Neuronal stem cell (in vitro differentiated cells): ENCODE data around the gene SPATS2L.

Experiments used
- DNase-seq: peaks from one replicate; pipeline ENCODE4 v3.0.0-alpha.2; 2013; ENCODE audit warnings: low spot score
- H2AFZ ChIP-seq: one replicate; pipeline ENCODE4 v1.6.1; 2013; ENCODE audit warnings: mild to moderate bottlenecking, low read length, inconsistent platforms
- H2AK5ac ChIP-seq: 2 replicates; pipeline ENCODE4 v1.6.1; 2013; ENCODE audit warnings: low read depth, mild to moderate bottlenecking, inconsistent platforms, low read length, moderate library complexity, mixed read lengths
- H2BK120ac ChIP-seq: 2 replicates; pipeline ENCODE4 v1.6.1; 2013; ENCODE audit warnings: low read depth, mild to moderate bottlenecking, inconsistent platforms, low read length, moderate library complexity, mixed read lengths
- H2BK12ac ChIP-seq: one replicate; pipeline ENCODE4 v1.6.1; 2013; ENCODE audit warnings: low read length, inconsistent platforms
- H2BK15ac ChIP-seq: 2 replicates; pipeline ENCODE4 v1.6.1; 2013; ENCODE audit warnings: mild to moderate bottlenecking, low read length, inconsistent platforms, mixed read lengths
- H2BK5ac ChIP-seq: one replicate; pipeline ENCODE4 v1.6.1; 2013; ENCODE audit warnings: inconsistent platforms, mild to moderate bottlenecking, low read length, moderate library complexity
- H3K14ac ChIP-seq: one replicate; pipeline ENCODE4 v1.6.1; 2013; ENCODE audit warnings: low read length, inconsistent platforms
- H3K18ac ChIP-seq: 2 replicates; pipeline ENCODE4 v1.6.1; 2013; ENCODE audit warnings: low read length, inconsistent platforms
- H3K23ac ChIP-seq: 2 replicates; pipeline ENCODE4 v1.6.1; 2013; ENCODE audit warnings: low read depth, mild to moderate bottlenecking, mixed read lengths, low read length, inconsistent platforms; ENCODE audit not compliant: poor library complexity
- H3K27ac ChIP-seq: replicated peaks from 3 replicates; pipeline ENCODE4 v1.5.1; 2013; ENCODE audit warnings: low read length, inconsistent platforms
- H3K27me3 ChIP-seq, 3 experiments: 2 replicates each; pipeline ENCODE4 v1.6.1; 2013; ENCODE audit warnings: low read length in 3 of 3, mild to moderate bottlenecking in 2 of 3, inconsistent platforms in 1 of 3, low read depth in 1 of 3, mixed read lengths in 1 of 3, moderate library complexity in 1 of 3; ENCODE audit not compliant: control insufficient read depth in 3 of 3, insufficient read depth in 3 of 3
- H3K36me3 ChIP-seq, 2 donors: replicated peaks in 1 of 2; 2 replicates each; pipeline ENCODE4 v1.6.1; 2013; ENCODE audit warnings: low read length in 2 of 2; ENCODE audit not compliant: control insufficient read depth in 2 of 2, insufficient read depth in 2 of 2
- H3K4ac ChIP-seq: 2 replicates; pipeline ENCODE4 v1.6.1; 2013; ENCODE audit warnings: inconsistent platforms, mild to moderate bottlenecking, low read length, moderate library complexity
- H3K4me1 ChIP-seq, 2 donors: 1 replicate in 1 of 2; 2 replicates in 1 of 2; pipeline ENCODE4 v1.6.1; 2013; ENCODE audit warnings: low read length in 2 of 2, low read depth in 1 of 2; ENCODE audit not compliant: control insufficient read depth in 2 of 2, insufficient read depth in 1 of 2
- H3K4me2 ChIP-seq: one replicate; pipeline ENCODE4 v1.6.1; 2013; ENCODE audit warnings: mild to moderate bottlenecking, low read length, inconsistent platforms; ENCODE audit not compliant: insufficient read depth, poor library complexity, severe bottlenecking
- H3K4me3 ChIP-seq, 2 donors: 2 replicates each; pipeline ENCODE4 v1.5.1; 2013; ENCODE audit warnings: low read length in 2 of 2, mild to moderate bottlenecking in 2 of 2, inconsistent platforms in 1 of 2, moderate library complexity in 1 of 2
- H3K79me1 ChIP-seq: one replicate; pipeline ENCODE4 v1.6.1; 2013; ENCODE audit warnings: low read depth, mild to moderate bottlenecking, inconsistent platforms, low read length, moderate library complexity
- H3K9ac ChIP-seq: one replicate; pipeline ENCODE4 v1.6.1; 2013; ENCODE audit warnings: mild to moderate bottlenecking, low read depth, low read length, inconsistent platforms; ENCODE audit not compliant: poor library complexity
- H3K9me3 ChIP-seq, 2 donors: replicated peaks in 1 of 2; 2 replicates each; pipeline versions ENCODE3 to v1.6.1; 2013; ENCODE audit warnings: low read length in 2 of 2, mild to moderate bottlenecking in 2 of 2, inconsistent platforms in 1 of 2, low read depth in 1 of 2, mixed read lengths in 1 of 2, moderate library complexity in 1 of 2; ENCODE audit not compliant: control insufficient read depth in 2 of 2, insufficient read depth in 1 of 2
- H4K8ac ChIP-seq: one replicate; pipeline ENCODE4 v1.6.1; 2013; ENCODE audit warnings: low read depth, mild to moderate bottlenecking, inconsistent platforms, low read length, moderate library complexity
- H4K91ac ChIP-seq: one replicate; pipeline ENCODE4 v1.6.1; 2013; ENCODE audit warnings: low read length, low read depth, mild to moderate bottlenecking, inconsistent platforms; ENCODE audit not compliant: poor library complexity
- WGBS, 2 donors: extraction: QIAGEN DNeasy Blood & Tissue Kit; methylation state at CpG; one replicate each; pipeline ENCODE4 v1.1.7; 2013; ENCODE audit warnings: missing lambda C conversion rate in 2 of 2, mixed read lengths in 1 of 2; ENCODE audit not compliant: insufficient read length in 2 of 2, insufficient replicate concordance in 1 of 2; ENCODE audit errors: extremely low coverage in 2 of 2; 5-methylcytosine and 5-hydroxymethylcytosine counted together

The SPATS2L gene

DNA sequence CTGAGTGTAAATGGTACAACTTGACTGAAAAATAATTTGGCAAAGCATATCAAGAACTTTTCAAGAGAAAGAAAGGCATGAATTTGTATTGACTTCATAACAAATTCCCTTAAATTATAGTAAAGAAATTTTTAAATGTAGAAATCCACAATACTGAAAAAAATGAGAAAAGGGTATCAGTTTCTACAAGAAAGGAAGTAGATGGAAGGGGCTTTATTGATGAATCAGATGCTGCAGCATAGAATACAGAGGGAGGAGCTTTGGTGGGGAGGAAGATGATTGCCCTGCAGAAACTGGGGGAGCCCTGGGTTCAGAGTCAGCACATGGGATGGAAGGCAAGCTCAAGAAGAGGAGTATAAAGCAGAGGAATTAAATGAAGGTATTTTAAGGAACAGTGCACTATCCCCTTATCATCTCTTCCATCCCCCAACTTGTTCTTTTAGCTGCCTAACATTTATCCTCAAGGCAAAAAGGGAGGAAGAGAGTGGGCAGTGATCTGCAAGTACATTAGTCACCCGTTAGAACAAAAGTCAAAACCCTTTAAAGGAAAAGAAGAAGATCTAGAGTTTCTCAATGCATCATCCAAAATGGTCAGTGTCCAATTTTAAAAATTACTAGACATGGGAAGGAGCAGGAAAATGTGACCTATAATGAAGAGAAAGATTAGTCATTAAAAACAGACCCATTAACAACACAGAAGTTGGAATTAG is 125.7 kb downstream of the SPATS2L start:
- Histone ChIP-seq H3K4me3 (no peak overlapping the region), H2AFZ (no peak overlapping the region), H3K27ac (no peak overlapping the region)

DNA sequence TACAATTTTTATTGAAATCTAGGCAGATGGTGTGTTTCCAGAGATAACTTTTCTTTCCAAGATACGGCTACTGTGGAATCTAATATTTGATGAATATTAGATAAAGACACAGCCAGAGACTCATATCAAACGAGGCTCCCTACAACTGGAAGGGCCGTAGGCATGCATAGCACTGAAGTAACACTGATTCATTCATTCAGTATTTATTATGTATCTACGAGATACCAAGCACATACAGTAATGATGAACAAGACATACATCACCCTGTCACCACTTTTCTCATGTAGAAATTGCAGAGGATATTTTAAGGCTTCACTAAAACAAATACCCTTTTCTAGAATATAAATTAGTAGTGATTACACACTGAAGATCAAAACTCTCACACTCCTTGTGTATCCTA is 128.9 kb downstream of the SPATS2L start:
- Histone ChIP-seq H2AFZ (no peak overlapping the region), H2BK15ac (no peak overlapping the region)
- WGBS, 2 donors: no CpG with 5 or more reads among the region's 4 CpGs

More for the DNA sequence above, 125.7 kb downstream of the SPATS2L start:
- no peaks in the 10 kb centered on the region for H3K4me1 ChIP-seq
- H4K8ac ChIP-seq: no peak overlapping the region
- no peak overlapping the region for H2BK120ac ChIP-seq
- no peak overlapping the region for H3K23ac ChIP-seq
- DNase-seq: no peak
- H2BK12ac ChIP-seq: no peak overlapping the region
- no peaks in the 10 kb centered on the region for H3K27me3 ChIP-seq
- H3K79me1 ChIP-seq: no peaks in the 10 kb centered on the region
- peaks cover 0 to 31% of the 10 kb centered on the region in 2 donors for H3K36me3 ChIP-seq
- no CpG with 5 or more reads among the region's 1 CpG for WGBS, 2 donors
- H3K4me2 ChIP-seq: no peak overlapping the region
- no peak overlapping the region for H2BK5ac ChIP-seq
- no peak overlapping the region for H2AK5ac ChIP-seq
- H4K91ac ChIP-seq: no peak overlapping the region
- H2BK15ac ChIP-seq: no peak overlapping the region
- no peak overlapping the region for H3K14ac ChIP-seq
- no peak overlapping the region for H3K4ac ChIP-seq
- H3K9me3 ChIP-seq: peaks cover 0 to 10% of the 10 kb centered on the region in 2 donors
- H3K9ac ChIP-seq: no peak overlapping the region
- H3K18ac ChIP-seq: no peak overlapping the region

DNA sequence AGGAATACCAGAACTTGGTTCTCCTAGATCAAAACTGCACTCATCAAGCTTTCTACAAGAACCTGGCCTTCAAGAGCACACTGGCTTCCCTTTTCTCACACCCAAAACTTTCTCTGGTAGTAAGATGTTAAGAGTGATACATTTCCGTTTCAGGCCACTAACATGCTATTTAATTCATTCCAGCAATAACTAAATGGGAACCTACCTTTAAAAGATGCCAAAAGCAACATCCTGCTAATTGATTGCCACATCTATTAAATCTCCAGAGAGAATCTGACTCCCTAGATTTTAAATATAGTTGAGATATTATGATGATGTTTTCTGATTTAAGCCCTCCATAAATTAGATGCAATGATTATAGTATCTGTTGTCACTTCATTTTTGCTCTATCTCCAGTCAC is 131.8 kb downstream of the SPATS2L start:
- Histone ChIP-seq H2BK120ac (no peak overlapping the region), H3K4ac (no peak overlapping the region), H2BK15ac (no peak overlapping the region), H2BK5ac (no peak overlapping the region), H2BK12ac (no peak overlapping the region), H4K8ac (no peak overlapping the region), H3K36me3 (peaks cover 0 to 62% of the 10 kb centered on the region in 2 donors), H3K4me1 (no peaks in the 10 kb centered on the region), H3K4me2 (no peak overlapping the region), H2AK5ac (no peak overlapping the region), H3K23ac (no peak overlapping the region), H3K14ac (no peak overlapping the region), H4K91ac (no peak overlapping the region), H3K79me1 (no peaks in the 10 kb centered on the region), H3K4me3 (no peak overlapping the region), H3K9me3 (peaks cover 0 to 15% of the 10 kb centered on the region in 2 donors), H3K27me3 (no peaks in the 10 kb centered on the region), H2AFZ (no peak overlapping the region), H3K27ac (no peak overlapping the region), H3K18ac (no peak overlapping the region), H3K9ac (no peak overlapping the region)
- DNase-seq: no peak
- WGBS, 2 donors: no CpG with 5 or more reads among the region's 1 CpG

More for the DNA sequence above, 128.9 kb downstream of the SPATS2L start:
- Histone ChIP-seq H3K9ac (no peak overlapping the region), H3K18ac (no peak overlapping the region), H3K4me3 (no peak overlapping the region), H3K36me3 (peaks cover 0 to 48% of the 10 kb centered on the region in 2 donors), H3K14ac (no peak overlapping the region), H4K91ac (no peak overlapping the region), H3K9me3 (peaks cover 0 to 15% of the 10 kb centered on the region in 2 donors), H3K79me1 (no peaks in the 10 kb centered on the region), H3K4me2 (no peak overlapping the region), H4K8ac (no peak overlapping the region), H3K23ac (no peak overlapping the region), H3K27me3 (no peaks in the 10 kb centered on the region), H3K4me1 (no peaks in the 10 kb centered on the region), H2BK12ac (no peak overlapping the region), H3K4ac (no peak overlapping the region), H2BK5ac (no peak overlapping the region), H2AK5ac (no peak overlapping the region), H3K27ac (no peak overlapping the region), H2BK120ac (no peak overlapping the region)
- DNase-seq: no peak

DNA sequence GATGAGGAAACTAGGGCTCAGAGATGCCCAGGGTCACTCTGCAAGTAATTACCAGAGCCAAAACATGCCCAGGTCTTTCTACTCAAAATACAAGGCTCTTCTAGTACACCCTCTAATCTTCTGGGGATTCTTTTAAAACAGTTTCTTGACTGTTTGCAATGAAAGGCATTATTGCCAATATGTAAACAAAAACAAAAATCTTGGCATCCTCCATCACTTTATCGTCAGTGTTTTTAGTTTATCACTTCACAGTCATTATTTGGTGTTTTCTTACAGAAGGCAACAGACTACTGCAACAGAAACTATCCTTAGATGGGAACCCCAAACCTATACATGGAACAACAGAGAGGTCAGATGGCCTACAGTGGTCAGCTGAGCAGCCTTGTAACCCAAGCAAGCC is 132.4 kb downstream of the SPATS2L start:
- no peak overlapping the region for H2AK5ac ChIP-seq

More for the DNA sequence above, 132.4 kb downstream of the SPATS2L start:
- no peak overlapping the region for H2BK5ac ChIP-seq
- peaks cover 0 to 67% of the 10 kb centered on the region in 2 donors for H3K36me3 ChIP-seq
- no peak overlapping the region for H3K18ac ChIP-seq
- H2BK12ac ChIP-seq: no peak overlapping the region
- H4K8ac ChIP-seq: no peak overlapping the region
- no peaks in the 10 kb centered on the region for H3K4me1 ChIP-seq
- H3K27me3 ChIP-seq: no peaks in the 10 kb centered on the region
- H2BK15ac ChIP-seq: no peak overlapping the region
- no peak overlapping the region for H3K23ac ChIP-seq
- H2BK120ac ChIP-seq: no peak overlapping the region
- H3K14ac ChIP-seq: no peak overlapping the region
- no peak overlapping the region for H4K91ac ChIP-seq
- H2AFZ ChIP-seq: no peak overlapping the region
- H3K4ac ChIP-seq: no peak overlapping the region
- no peak overlapping the region for H3K9ac ChIP-seq
- H3K79me1 ChIP-seq: no peaks in the 10 kb centered on the region
- peaks cover 0 to 15% of the 10 kb centered on the region in 2 donors for H3K9me3 ChIP-seq
- H3K4me3 ChIP-seq: no peak overlapping the region
- WGBS, 2 donors: no CpG with 5 or more reads among the region's 1 CpG
- no peak overlapping the region for H3K27ac ChIP-seq
- H3K4me2 ChIP-seq: no peak overlapping the region
- DNase-seq: no peak
